GDM1 (cell line): ENCODE results near the gene PRRG2.

Experiments
- DNase-seq: peaks from one replicate; lab custom pipeline; 2025; lab: John Stamatoyannopoulos, UW

Gene PRRG2

GRCh38 chr19:49640113-49640898, 59.2 kb downstream of the PRRG2 start, which contains the start of gene RRAS:
RRAS (minus strand) TSS chr19:49640143; CDS start chr19:49640098, 45 bp downstream.
- peak; percentile 100 for DNase-seq
